Spleen (tissue), 11 donors: ENCODE results near the gene CMSS1. TPM values are rescaled to one million over a fixed set of nuclear protein-coding genes. Genes with fewer than 3 reads are reported as not detected.

ENCODE experiments used
- DNase-seq: peaks from one replicate; pipeline ENCODE4 v3.0.0-alpha.2; 2020
- H3K27ac ChIP-seq, 8 donors: fragments of 200-600 bp; sonication (generic) in 7 of 8; 1 replicate in 4 of 8; 2 replicates in 4 of 8; pipeline versions ENCODE4 v1.5.0 to v1.8.0; 2016 to 2021; ENCODE audit warnings: inconsistent platforms in 4 of 8, mild to moderate bottlenecking in 4 of 8, moderate library complexity in 1 of 8
- H3K27me3 ChIP-seq, 7 donors: fragments of 200-600 bp; sonication (generic) in 6 of 7; replicated peaks in 1 of 7; 1 replicate in 4 of 7; 2 replicates in 3 of 7; pipeline versions ENCODE4 v1.5.0 to v1.8.0; 2016 to 2021; ENCODE audit warnings: inconsistent platforms in 3 of 7, mild to moderate bottlenecking in 1 of 7
- H3K36me3 ChIP-seq, 6 donors: fragments of 200-600 bp; sonication (generic) in 5 of 6; 1 replicate in 4 of 6; 2 replicates in 2 of 6; pipeline versions ENCODE4 v1.5.0 to v1.8.0; 2016 to 2021; ENCODE audit warnings: inconsistent platforms in 2 of 6
- H3K4me1 ChIP-seq, 6 donors: fragments of 200-600 bp; sonication (generic) in 5 of 6; 1 replicate in 3 of 6; 2 replicates in 3 of 6; pipeline versions ENCODE4 v1.5.0 to v1.8.0; 2016 to 2021; ENCODE audit warnings: inconsistent platforms in 3 of 6
- H3K4me3 ChIP-seq, 8 donors: fragments of 200-600 bp; sonication (generic) in 7 of 8; 1 replicate in 4 of 8; 2 replicates in 4 of 8; pipeline versions ENCODE4 v1.5.0 to v1.8.0; 2016 to 2021; ENCODE audit warnings: inconsistent platforms in 4 of 8, mild to moderate bottlenecking in 4 of 8, moderate library complexity in 2 of 8
- H3K9me3 ChIP-seq, 8 donors: fragments of 200-600 bp; sonication (generic) in 7 of 8; 1 replicate in 4 of 8; 2 replicates in 4 of 8; pipeline versions ENCODE4 v1.5.0 to v1.8.0; 2016 to 2021; ENCODE audit warnings: inconsistent platforms in 4 of 8
- CTCF ChIP-seq, 11 experiments: fragments of 200-600 bp in 7 of 11; fragments of 450-650 bp in 4 of 11; sonication (generic) in 4 of 11; IDR thresholded peaks in 8 of 11; conservative IDR thresholded peaks in 3 of 11; 1 replicate in 7 of 11; 2 replicates in 4 of 11; pipeline versions ENCODE4 v1.4.0 to v1.8.0; 2016 to 2021; ENCODE audit warnings: antibody characterized with exemption in 11 of 11, inconsistent platforms in 4 of 11, mild to moderate bottlenecking in 1 of 11
- POLR2A ChIP-seq, 3 donors: fragments of 450-650 bp; IDR thresholded peaks; one replicate each; pipeline ENCODE4 v1.5.1; 2017; ENCODE audit warnings: antibody characterized with exemption in 3 of 3, mild to moderate bottlenecking in 1 of 3
- POLR2AphosphoS5 ChIP-seq, 3 donors: sonication (generic); formaldehyde crosslinking; IDR thresholded peaks; one replicate each; pipeline ENCODE4 v1.5.1; 2017; ENCODE audit warnings: antibody characterized with exemption in 3 of 3
- WGBS, 5 donors: extraction: QIAGEN DNeasy Blood & Tissue Kit in 3 of 5; methylation state at CpG; one replicate each; pipeline versions ENCODE4 v1.1.5 to v1.1.7; 2013 to 2018; 5-methylcytosine and 5-hydroxymethylcytosine counted together
- intact Hi-C: fragments of 100-400 bp; cut with DNase I; formaldehyde crosslinking; loops from one replicate; pipeline ENCODE4 v1.15.0; 2023; ENCODE audit warnings: low total_unique reads
- polyA plus RNA-seq, 3 donors: library from polyadenylated mRNA; stranded (reverse); fragments of 200-250 nt; gene quantifications; one replicate each; pipeline ENCODE4 v1.2.1, GENCODE V29; 2013
- total RNA-seq, 7 donors: library from RNA; depleted of rRNA in 3 of 7; stranded (reverse); fragments of >200 nt in 3 of 7; fragmentation: NEBNext Ultra II Directional in 4 of 7; extraction: Animal tissue kit (Norgen Biotek cat#: 25700) in 4 of 7; gene quantifications; one replicate each; pipeline versions ENCODE4 v1.1.0 to v1.2.1, GENCODE V29; 2016 to 2021
- donor health status: healthy with polysubstance abuse.
- donor health status: DM: no; HTN: no; CAD: no; lungs with moderate emphysema.
- donor health status: DM: no; HTN: no; CAD: no.
- donor health status: Bipolar disorder and iron deficiency.
- donor health status: healthy.
- donor health status: DM: no; HTN: no; CAD: no.
- donor health status: DM: yes; HTN: yes; CAD: no.

Gene CMSS1
- total and polyA plus RNA-seq, 10 donors: 6.9 to 30.1 (median 20.0) TPM

GRCh38 chr3:99947356-99947755 is 129.7 kb downstream of the CMSS1 start:
- no peaks in the 10 kb centered on the region for H3K9me3 ChIP-seq
- intact Hi-C loops: no loop called here
- TF ChIP-seq CTCF (IDR thresholded peaks at IDR 0.05 in 8 of 11, conservative IDR thresholded peaks at IDR 0.05 in 3 of 11) (no peak), POLR2A (IDR thresholded peaks at IDR 0.05) (no peak), POLR2AphosphoS5 (IDR thresholded peaks at IDR 0.05) (no peak)
- H3K36me3 ChIP-seq: no peaks in the 10 kb centered on the region
- H3K4me3 ChIP-seq: no peak overlapping the region
- no peak overlapping the region for H3K27ac ChIP-seq
- H3K27me3 ChIP-seq: no peaks in the 10 kb centered on the region
- H3K4me1 ChIP-seq: peaks cover 0 to 4% (median 0%) of the 10 kb centered on the region in 6 donors
- DNase-seq: no peak
- 75 to 89% (median 82%) methylated on average over 3 of the region's 3 CpGs for WGBS, 5 donors

DNA sequence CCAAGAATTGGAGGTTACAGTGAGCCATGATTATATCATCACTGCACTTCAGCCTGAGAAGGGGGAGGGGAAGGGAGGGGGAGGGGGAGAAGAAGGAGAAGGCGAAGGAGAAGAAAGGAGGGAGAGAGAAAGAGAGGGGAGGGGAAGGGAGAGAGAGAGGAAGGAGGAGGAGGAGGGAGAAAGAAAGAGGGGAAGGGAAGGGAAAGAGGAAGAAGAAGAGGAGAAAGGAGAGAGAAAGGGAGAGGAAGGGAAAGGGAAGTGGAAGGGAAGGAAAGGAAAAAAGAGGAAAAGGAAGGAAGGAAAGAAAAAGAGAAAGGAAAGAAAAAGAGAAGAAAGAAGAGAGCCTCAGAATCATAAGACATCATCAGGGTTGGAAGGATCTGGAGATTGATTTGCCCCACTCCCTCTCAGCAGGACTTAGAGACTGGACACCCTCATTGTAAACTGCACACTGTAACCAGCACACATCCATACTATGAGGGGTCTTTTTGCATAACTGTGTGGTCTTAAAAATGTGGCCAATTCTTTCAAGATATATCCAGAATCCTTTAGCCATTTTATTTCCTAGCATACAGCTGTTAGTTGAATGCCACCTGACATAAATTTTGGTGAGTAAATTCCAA is 130.9 kb downstream of the CMSS1 start:
- intact Hi-C loops: no loop called here
- H3K36me3 ChIP-seq: no peaks in the 10 kb centered on the region
- WGBS, 5 donors: 85 to 100% (median 96%) methylated on average over 1 of the region's 1 CpG
- H3K9me3 ChIP-seq: no peaks in the 10 kb centered on the region
- no peak overlapping the region for H3K27ac ChIP-seq
- TF ChIP-seq CTCF (IDR thresholded peaks at IDR 0.05 in 8 of 11, conservative IDR thresholded peaks at IDR 0.05 in 3 of 11) (no peak), POLR2A (IDR thresholded peaks at IDR 0.05) (no peak), POLR2AphosphoS5 (IDR thresholded peaks at IDR 0.05) (no peak)
- H3K27me3 ChIP-seq: no peaks in the 10 kb centered on the region
- DNase-seq: no peak
- H3K4me3 ChIP-seq: no peak overlapping the region
- H3K4me1 ChIP-seq: peaks cover 0 to 4% (median 0%) of the 10 kb centered on the region in 6 donors

- Histone ChIP-seq H3K4me3 (no peak overlapping the region), H3K4me1 (peaks cover 0 to 2% (median 0%) of the 10 kb centered on the region in 6 donors), H3K9me3 (no peaks in the 10 kb centered on the region), H3K27me3 (no peaks in the 10 kb centered on the region), H3K36me3 (no peaks in the 10 kb centered on the region), H3K27ac (no peak overlapping the region)
- no peak for DNase-seq
- WGBS, 5 donors: 83 to 91% (median 87%) methylated on average over 5 of the region's 5 CpGs
- intact Hi-C loops: no loop called here
- TF ChIP-seq POLR2AphosphoS5 (IDR thresholded peaks at IDR 0.05): no peak
- TF ChIP-seq CTCF (IDR thresholded peaks at IDR 0.05 in 8 of 11, conservative IDR thresholded peaks at IDR 0.05 in 3 of 11): no peak
- TF ChIP-seq POLR2A (IDR thresholded peaks at IDR 0.05): no peak
Measured at GRCh38 chr3:99949956-99950670, 132.5 kb downstream of the CMSS1 start.

- TF ChIP-seq CTCF (IDR thresholded peaks at IDR 0.05 in 8 of 11, conservative IDR thresholded peaks at IDR 0.05 in 3 of 11): no peak
- TF ChIP-seq POLR2A (IDR thresholded peaks at IDR 0.05): no peak
- TF ChIP-seq POLR2AphosphoS5 (IDR thresholded peaks at IDR 0.05): no peak
- Histone ChIP-seq H3K36me3 (no peaks in the 10 kb centered on the region), H3K4me3 (no peak overlapping the region), H3K4me1 (no peaks in the 10 kb centered on the region), H3K9me3 (no peaks in the 10 kb centered on the region), H3K27ac (no peak overlapping the region), H3K27me3 (no peaks in the 10 kb centered on the region)
- WGBS, 5 donors: 64 to 94% (median 83%) methylated on average over 1 of the region's 1 CpG
- DNase-seq: no peak
- intact Hi-C loops: no loop called here
Measured at GRCh38 chr3:99950921-99951320, 133.3 kb downstream of the CMSS1 start.
